Osteocyte (in vitro differentiated cells): ENCODE data around the gene NOBOX. TPM values are rescaled to one million over a fixed set of nuclear protein-coding genes. Genes with fewer than 3 reads are reported as not detected.
A peak's percentile ranks its signal among the peaks of the same experiment; 100 is the strongest.
"Not testable (repeated sequence)": the region's sequence is repeated elsewhere in the genome, so short reads cannot be mapped to it uniquely, and the experiment has no call there.

Source experiments
- DNase-seq: peaks from one replicate; pipeline ENCODE4 v3.0.0; 2021; ENCODE audit warnings: mixed read lengths; ENCODE audit not compliant: unreplicated experiment; ENCODE audit errors: extremely low spot score
- H3K27ac Mint-ChIP-seq: one replicate; pipeline ENCODE4 v1.8.0; 2021; ENCODE audit warnings: mild to moderate bottlenecking, mixed read lengths; ENCODE audit not compliant: unreplicated experiment
- H3K27me3 Mint-ChIP-seq: one replicate; pipeline ENCODE4 v1.8.0; 2021; ENCODE audit warnings: mixed read lengths; ENCODE audit not compliant: unreplicated experiment
- H3K36me3 Mint-ChIP-seq: one replicate; pipeline ENCODE4 v1.8.0; 2021; ENCODE audit warnings: mixed read lengths; ENCODE audit not compliant: unreplicated experiment
- H3K4me1 Mint-ChIP-seq: one replicate; pipeline ENCODE4 v1.8.0; 2021; ENCODE audit warnings: mixed read lengths; ENCODE audit not compliant: unreplicated experiment
- H3K4me3 Mint-ChIP-seq: one replicate; pipeline ENCODE4 v1.8.0; 2021; ENCODE audit warnings: mild to moderate bottlenecking, moderate library complexity, mixed read lengths; ENCODE audit not compliant: unreplicated experiment
- H3K9me3 Mint-ChIP-seq: one replicate; pipeline ENCODE4 v1.8.0; 2021; ENCODE audit warnings: mixed read lengths; ENCODE audit not compliant: unreplicated experiment
- CTCF ChIP-seq: fragments of 200-600 bp; sonication (generic); IDR thresholded peaks from 2 replicates; pipeline ENCODE4 v1.5.0; 2021; ENCODE audit warnings: antibody characterized with exemption, mild to moderate bottlenecking, moderate library complexity
- total RNA-seq: library from RNA; stranded (reverse); gene quantifications from 2 replicates; pipeline ENCODE4 v1.2.1, GENCODE V29; 2021

Gene NOBOX
- total RNA-seq, 1 donor from 2014 or later, result not detected

- H3K36me3 Mint-ChIP-seq, result no peaks in the 10 kb centered on the region
- DNase-seq, result no peak
- H3K4me1 Mint-ChIP-seq, result no peaks in the 10 kb centered on the region
- peaks cover 3% of the 10 kb centered on the region for H3K9me3 Mint-ChIP-seq
- H3K27ac Mint-ChIP-seq, result no peak overlapping the region
- no peak for TF ChIP-seq CTCF
- no peak overlapping the region for H3K4me3 Mint-ChIP-seq
- H3K27me3 Mint-ChIP-seq, result no peaks in the 10 kb centered on the region
Observed at GRCh38 chr7:144378651-144379050, 24.8 kb downstream of the NOBOX start.

- H3K27ac Mint-ChIP-seq, H3K4me1 Mint-ChIP-seq, H3K27me3 Mint-ChIP-seq, H3K4me3 Mint-ChIP-seq, DNase-seq, H3K36me3 Mint-ChIP-seq, H3K9me3 Mint-ChIP-seq: not testable (repeated sequence)
Observed at GRCh38 chr7:144369221-144369620, 34.3 kb downstream of the NOBOX start.

GRCh38 chr7:144367250-144367649 lies 36.2 kb downstream of the NOBOX start:
- not testable (repeated sequence) for H3K9me3 Mint-ChIP-seq, H3K4me1 Mint-ChIP-seq, DNase-seq, H3K27me3 Mint-ChIP-seq, H3K4me3 Mint-ChIP-seq, H3K27ac Mint-ChIP-seq, H3K36me3 Mint-ChIP-seq

GRCh38 chr7:144365523-144365922 lies 38.0 kb downstream of the NOBOX start:
- not testable (repeated sequence) for H3K4me3 Mint-ChIP-seq, H3K27me3 Mint-ChIP-seq

GRCh38 chr7:144362061-144362460 lies 41.4 kb downstream of the NOBOX start:
- not testable (repeated sequence) for H3K27me3 Mint-ChIP-seq, H3K9me3 Mint-ChIP-seq, H3K27ac Mint-ChIP-seq, H3K36me3 Mint-ChIP-seq, H3K4me3 Mint-ChIP-seq, DNase-seq, H3K4me1 Mint-ChIP-seq

More at GRCh38 chr7:144365523-144365922, 38.0 kb downstream of the NOBOX start:
- not testable (repeated sequence) for DNase-seq, H3K27ac Mint-ChIP-seq, H3K4me1 Mint-ChIP-seq, H3K9me3 Mint-ChIP-seq, H3K36me3 Mint-ChIP-seq

- not testable (repeated sequence) for H3K27ac Mint-ChIP-seq, H3K9me3 Mint-ChIP-seq, H3K36me3 Mint-ChIP-seq, H3K4me1 Mint-ChIP-seq, H3K27me3 Mint-ChIP-seq, DNase-seq, H3K4me3 Mint-ChIP-seq
Observed at GRCh38 chr7:144356860-144357259, 46.6 kb downstream of the NOBOX start.

GRCh38 chr7:144356185-144356584 lies 47.3 kb downstream of the NOBOX start:
- H3K4me1 Mint-ChIP-seq, H3K4me3 Mint-ChIP-seq, H3K36me3 Mint-ChIP-seq, H3K9me3 Mint-ChIP-seq, H3K27me3 Mint-ChIP-seq, DNase-seq, H3K27ac Mint-ChIP-seq: not testable (repeated sequence)

- H3K27me3 Mint-ChIP-seq, DNase-seq, H3K9me3 Mint-ChIP-seq, H3K36me3 Mint-ChIP-seq, H3K4me1 Mint-ChIP-seq: not testable (repeated sequence)
- peak within 1 kb of the TSS; percentile 68 for H3K4me3 Mint-ChIP-seq
- peak within 1 kb of the TSS; percentile 52 for H3K27ac Mint-ChIP-seq
Observed at GRCh38 chr7:144355176-144355822, 48.2 kb downstream of the NOBOX start, which contains the start of gene ARHGEF5. Gene ARHGEF5, plus strand, starts transcription at chr7:144355402. Its CDS starts 7,268 bp downstream, at chr7:144362670.

- H3K36me3 Mint-ChIP-seq, H3K4me1 Mint-ChIP-seq, H3K27ac Mint-ChIP-seq, H3K9me3 Mint-ChIP-seq, H3K27me3 Mint-ChIP-seq, H3K4me3 Mint-ChIP-seq: not testable (repeated sequence)
- DNase-seq, result peak; percentile 42
Observed at GRCh38 chr7:144351667-144352066, 51.8 kb downstream of the NOBOX start.

GRCh38 chr7:144348625-144349024 lies 54.9 kb downstream of the NOBOX start:
- not testable (repeated sequence) for H3K27ac Mint-ChIP-seq, H3K27me3 Mint-ChIP-seq, H3K4me1 Mint-ChIP-seq, H3K36me3 Mint-ChIP-seq, H3K9me3 Mint-ChIP-seq, DNase-seq, H3K4me3 Mint-ChIP-seq
